ENCODE results near the gene FAM181A.

- TF ChIP-seq BHLHE40 (IDR thresholded peaks at IDR 0.05; ENCODE audit: borderline replicate concordance): no peak
- TF ChIP-seq ARNT (IDR thresholded peaks at IDR 0.05): no peak
- TF ChIP-seq FOXM1 (IDR thresholded peaks at IDR 0.05; ENCODE audit: borderline replicate concordance): no peak
Observed at GRCh38 chr14:93959239-93960107, 32.3 kb downstream of the FAM181A start.
